Thyroid gland (tissue), 4 donors: Measurements from ENCODE around the gene SLC24A4. TPM values are rescaled to one million over a fixed set of nuclear protein-coding genes. Genes with fewer than 3 reads are reported as not detected.
A peak's percentile ranks its signal among the peaks of the same experiment; 100 is the strongest.

Experiments used
- DNase-seq, 2 donors: peaks; one replicate each; pipeline ENCODE4 v3.0.0-alpha.2; 2019
- H3K27ac ChIP-seq, 3 donors: fragments of 200-600 bp; sonication (generic); 1 replicate in 2 of 3; 2 replicates in 1 of 3; pipeline ENCODE4 v1.5.1; 2016 to 2019; ENCODE audit warnings: mild to moderate bottlenecking in 1 of 3, moderate library complexity in 1 of 3
- H3K27me3 ChIP-seq: fragments of 200-600 bp; sonication (generic); one replicate; pipeline ENCODE4 v1.5.1; 2019
- H3K36me3 ChIP-seq, 2 donors: fragments of 200-600 bp; sonication (generic); one replicate each; pipeline ENCODE4 v1.5.1; 2016 to 2019
- H3K4me1 ChIP-seq, 2 donors: fragments of 200-600 bp; sonication (generic); one replicate each; pipeline ENCODE4 v1.5.1; 2017 to 2019
- H3K4me3 ChIP-seq, 3 donors: fragments of 200-600 bp; sonication (generic); replicated peaks in 1 of 3; 1 replicate in 2 of 3; 2 replicates in 1 of 3; pipeline ENCODE4 v1.5.1; 2016; ENCODE audit warnings: mild to moderate bottlenecking in 1 of 3
- H3K9me3 ChIP-seq: fragments of 200-600 bp; sonication (generic); one replicate; pipeline ENCODE4 v1.5.1; 2017
- CTCF ChIP-seq, 6 experiments: fragments of 200-600 bp in 3 of 6; fragments of 450-650 bp in 3 of 6; sonication (generic) in 3 of 6; IDR thresholded peaks; one replicate each; pipeline ENCODE4 v1.5.1; 2016 to 2019; ENCODE audit warnings: antibody characterized with exemption in 6 of 6, mild to moderate bottlenecking in 2 of 6, inconsistent platforms in 1 of 6, moderate library complexity in 1 of 6
- POLR2A ChIP-seq, 2 donors: fragments of 450-650 bp; IDR thresholded peaks; one replicate each; pipeline ENCODE4 v1.6.1; 2017; ENCODE audit warnings: antibody characterized with exemption in 2 of 2, mild to moderate bottlenecking in 2 of 2, moderate library complexity in 1 of 2
- WGBS, 2 donors: methylation state at CpG; one replicate each; pipeline ENCODE4 v1.1.5; 2017; 5-methylcytosine and 5-hydroxymethylcytosine counted together
- intact Hi-C: fragments of 100-400 bp; cut with DNase I; formaldehyde crosslinking; loops from one replicate; pipeline ENCODE4 v1.15.1; 2023
- total RNA-seq, 4 donors: library from RNA; depleted of rRNA; stranded (reverse); fragments of >200 nt; gene quantifications; one replicate each; pipeline ENCODE4 v1.2.3, GENCODE V29; 2016

SLC24A4 gene
- total RNA-seq, 4 donors from 2014 or later, result 0.05 to 0.46 (median 0.19) TPM

- no peak overlapping the region for H3K4me3 ChIP-seq
- H3K27ac ChIP-seq, result peak overlapping the region in 2 of 3 donors; percentile 68 to 73
- H3K4me1 ChIP-seq, result peaks cover 12 to 18% of the 10 kb centered on the region in 2 donors
- H3K27me3 ChIP-seq, result no peaks in the 10 kb centered on the region
- no peaks in the 10 kb centered on the region for H3K36me3 ChIP-seq
- no peak for TF ChIP-seq CTCF (IDR thresholded peaks at IDR 0.05)
- TF ChIP-seq POLR2A (IDR thresholded peaks at IDR 0.05), result no peak
- DNase-seq, result no peak
- H3K9me3 ChIP-seq, result no peaks in the 10 kb centered on the region
- intact Hi-C loops, result no loop called here
- 89 to 100% methylated on average over 1 to 3 of the region's 3 CpGs for WGBS, 2 donors
These were observed 216.5 kb downstream of the SLC24A4 start for GRCh38 chr14:92539419-92539818.

GRCh38 chr14:92539875-92540274, 216.9 kb downstream of the SLC24A4 start:
- WGBS, 2 donors, result 71 to 91% methylated on average over 7 to 11 of the region's 12 CpGs
- Histone ChIP-seq H3K27me3 (no peaks in the 10 kb centered on the region), H3K9me3 (no peaks in the 10 kb centered on the region), H3K27ac (peak overlapping the region; percentile 45 to 73 (median 68)), H3K4me3 (no peak overlapping the region), H3K4me1 (peaks cover 12 to 18% of the 10 kb centered on the region in 2 donors), H3K36me3 (no peaks in the 10 kb centered on the region)
- intact Hi-C loops, result no loop called here
- TF ChIP-seq POLR2A (IDR thresholded peaks at IDR 0.05) (no peak), CTCF (IDR thresholded peaks at IDR 0.05) (no peak)
- no peak for DNase-seq

GRCh38 chr14:92540472-92541048, 217.6 kb downstream of the SLC24A4 start:
- Histone ChIP-seq H3K4me3 (no peak overlapping the region), H3K4me1 (peaks cover 12 to 18% of the 10 kb centered on the region in 2 donors), H3K9me3 (no peaks in the 10 kb centered on the region), H3K27ac (peak overlapping the region; percentile 45 to 73 (median 68)), H3K27me3 (no peaks in the 10 kb centered on the region), H3K36me3 (no peaks in the 10 kb centered on the region)
- DNase-seq, result peak; percentile 64 to 74
- TF ChIP-seq POLR2A (IDR thresholded peaks at IDR 0.05) (no peak), CTCF (IDR thresholded peaks at IDR 0.05) (no peak)
- WGBS, 2 donors, result 34 to 43% methylated on average over 4 of the region's 6 CpGs
- intact Hi-C loops, result no loop called here

- intact Hi-C loops, result no loop called here
These were observed 220.0 kb downstream of the SLC24A4 start for GRCh38 chr14:92542766-92543554.

More at GRCh38 chr14:92542766-92543554, 220.0 kb downstream of the SLC24A4 start:
- H3K27me3 ChIP-seq, result no peaks in the 10 kb centered on the region
- no peak for DNase-seq
- H3K36me3 ChIP-seq, result no peaks in the 10 kb centered on the region
- no peak overlapping the region for H3K27ac ChIP-seq
- TF ChIP-seq CTCF (IDR thresholded peaks at IDR 0.05) (no peak), POLR2A (IDR thresholded peaks at IDR 0.05) (no peak)
- H3K9me3 ChIP-seq, result no peaks in the 10 kb centered on the region
- 61 to 78% methylated on average over 8 of the region's 8 CpGs for WGBS, 2 donors
- H3K4me3 ChIP-seq, result no peak overlapping the region
- peaks cover 12 to 18% of the 10 kb centered on the region in 2 donors for H3K4me1 ChIP-seq
